GM20431 (cell line): ENCODE measurements around the gene CXCR2.
"Not testable (repeated sequence)": the region's sequence is repeated elsewhere in the genome, so short reads cannot be mapped to it uniquely, and the experiment has no call there.

Experiments used
- in situ Hi-C: fragments of 300-500 bp; cut with MseI, MboI; formaldehyde crosslinking; loops from one replicate; pipeline ENCODE4 v1.15.0; 2020; ENCODE audit warnings: low sequenced_read_pairs; ENCODE audit not compliant: unreplicated experiment

CXCR2 gene

DNA sequence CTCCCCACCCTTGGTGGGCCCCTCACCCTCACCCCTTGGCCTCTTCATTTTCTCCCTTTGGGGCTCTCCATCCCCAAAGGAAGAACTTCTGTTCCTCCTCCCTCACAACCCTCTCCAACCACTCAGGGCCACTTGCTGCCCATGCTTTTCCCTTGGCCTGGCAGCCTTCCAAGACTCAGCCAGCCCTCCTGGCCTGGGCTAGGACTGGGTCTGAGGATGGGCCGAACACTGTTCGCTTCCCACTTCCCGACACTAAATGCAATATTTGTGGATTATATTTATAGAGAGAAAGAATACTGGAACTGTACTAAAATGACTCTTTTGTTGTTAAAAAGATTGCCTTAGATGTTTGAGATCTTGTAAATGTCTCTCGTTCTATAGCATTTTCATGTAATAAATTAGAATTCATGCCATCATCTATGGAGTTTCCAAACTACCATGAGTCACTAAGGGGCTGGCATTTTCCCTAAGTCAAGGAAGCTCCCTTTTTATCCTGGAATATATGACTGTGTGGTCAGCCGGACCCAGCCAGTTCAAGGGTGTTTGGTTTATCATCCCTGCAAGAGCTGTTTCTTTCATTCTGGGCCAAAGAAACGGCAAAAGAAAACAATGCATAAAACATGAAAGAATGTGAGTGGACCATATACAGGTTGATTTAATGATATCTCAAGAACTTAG, 3.8 kb downstream of the CXCR2 start:
- in situ Hi-C loops: no loop called here

DNA sequence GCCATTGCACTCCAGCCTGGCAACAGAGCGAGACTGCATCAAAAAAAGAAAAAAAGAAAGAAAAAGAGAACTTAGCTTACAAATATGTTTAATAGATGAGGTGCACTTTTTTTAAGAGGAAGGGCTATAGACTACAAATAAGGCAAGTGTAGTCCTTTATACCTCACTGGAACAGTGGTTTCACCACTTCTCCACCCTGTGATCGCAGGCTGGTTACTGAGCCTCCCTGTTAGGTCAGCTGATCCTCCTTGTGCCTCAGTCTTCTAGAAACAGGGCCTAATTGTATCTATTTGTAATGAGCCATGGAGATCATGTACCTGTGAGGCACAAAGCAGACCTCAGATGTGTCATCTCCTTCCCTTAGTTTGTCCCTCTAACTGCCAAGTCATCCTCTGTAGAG, 4.5 kb downstream of the CXCR2 start:
- in situ Hi-C loops: no loop called here

GRCh38 chr2:218130822-218131221, 5.0 kb downstream of the CXCR2 start:
- in situ Hi-C loops: no loop called here

DNA sequence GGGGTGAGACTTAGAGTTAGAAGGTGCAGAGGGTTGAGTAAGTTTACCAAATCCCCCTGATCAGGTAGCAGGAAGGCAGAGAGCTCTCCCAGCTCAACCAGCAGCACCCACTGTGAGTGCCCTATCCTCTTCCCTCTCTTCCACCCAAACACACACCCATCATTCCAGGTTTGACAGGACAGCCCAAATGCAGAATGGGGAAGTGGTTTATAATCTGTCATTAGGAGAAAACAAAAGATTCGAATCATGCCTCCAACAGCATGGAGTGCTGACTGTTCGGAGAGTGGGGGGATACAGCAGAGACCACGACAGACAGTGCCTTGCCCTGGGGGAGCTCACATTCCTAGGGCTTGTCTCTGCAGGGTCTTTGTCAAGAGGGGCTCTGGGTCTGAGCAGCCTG, 11.7 kb downstream of the CXCR2 start:
- in situ Hi-C loops: no loop called here

DNA sequence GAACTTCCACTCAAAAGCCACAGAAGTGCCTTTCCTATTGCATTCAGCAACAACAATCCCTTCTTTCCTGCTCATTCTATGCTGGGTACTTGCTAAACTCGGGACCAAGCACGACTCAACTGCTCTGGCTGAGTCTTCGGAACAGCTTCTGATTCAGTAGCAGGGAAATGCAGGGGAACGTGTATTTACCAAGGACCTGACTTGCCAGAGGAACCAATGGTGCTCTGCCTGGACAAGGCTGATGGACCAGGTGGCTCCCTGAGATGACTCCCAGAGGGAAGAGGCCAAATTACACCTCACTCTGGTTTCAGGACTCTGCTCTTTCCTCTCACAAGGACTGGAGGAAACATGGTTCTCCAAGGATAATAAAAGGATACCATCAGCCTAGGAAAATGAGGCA, 12.2 kb downstream of the CXCR2 start:
- in situ Hi-C loops: no loop called here

DNA sequence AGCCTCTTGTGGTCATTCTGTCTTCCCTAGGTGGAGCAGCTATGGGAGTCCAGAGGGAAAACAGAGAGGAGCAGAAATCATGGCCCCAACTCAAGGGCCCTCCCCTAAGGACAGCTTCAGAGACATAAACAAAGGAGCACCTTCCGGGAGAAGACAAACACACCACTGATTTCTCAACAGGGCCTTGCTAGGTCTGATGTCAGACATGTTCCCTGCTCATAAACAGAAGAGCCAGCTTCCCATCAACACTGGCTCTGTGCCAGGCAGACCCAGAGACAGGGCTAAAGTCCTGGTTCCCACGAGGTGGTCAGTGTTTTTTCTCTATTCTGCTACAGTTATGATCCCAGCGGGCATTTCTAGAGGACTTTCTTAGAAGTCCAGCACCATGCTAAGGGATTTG, 19.3 kb downstream of the CXCR2 start:
- in situ Hi-C loops: no loop called here

DNA sequence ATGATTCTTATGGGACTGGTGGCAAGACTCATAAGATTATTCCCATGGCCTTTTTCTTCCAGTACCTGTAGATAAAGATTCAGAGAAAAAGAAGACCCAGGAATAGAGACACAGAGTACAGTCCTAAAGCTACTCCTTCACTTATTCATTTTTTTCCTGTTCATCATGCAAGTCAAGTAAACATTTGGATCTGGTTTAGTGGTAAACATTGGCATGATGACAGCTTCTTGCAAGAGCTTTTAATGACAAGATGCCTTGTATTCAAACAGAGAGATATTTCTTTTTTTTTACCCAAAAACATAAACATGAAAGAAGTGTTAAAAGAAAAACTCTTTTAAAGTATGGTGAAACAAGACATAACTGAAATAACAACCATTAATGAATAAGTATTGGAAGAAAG, 20.2 kb downstream of the CXCR2 start:
- in situ Hi-C loops: no loop called here

DNA sequence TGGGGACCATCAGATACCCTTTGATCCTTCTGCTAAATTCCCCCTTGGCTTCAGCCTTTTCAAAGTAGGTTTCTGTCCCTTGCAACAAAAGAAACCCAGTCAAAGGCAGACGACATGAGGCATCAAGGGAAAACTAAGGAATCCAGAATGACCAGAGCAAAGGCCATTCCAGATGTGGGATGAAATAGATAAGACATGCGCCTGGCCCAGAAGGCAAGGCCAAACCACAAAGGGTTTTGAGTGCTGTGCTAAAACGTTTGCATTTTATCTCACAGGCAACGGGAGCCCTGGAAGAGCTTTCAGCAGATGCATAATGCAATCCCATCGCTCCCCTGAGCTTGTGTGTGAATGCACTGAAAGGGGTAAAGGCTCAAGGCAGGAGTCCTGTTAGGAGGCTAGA, 23.3 kb downstream of the CXCR2 start:
- in situ Hi-C loops: no loop called here

- in situ Hi-C loops: no loop called here
These were observed 24.1 kb downstream of the CXCR2 start for GRCh38 chr2:218149848-218150440.

- in situ Hi-C loops: no loop called here
These were observed 26.3 kb downstream of the CXCR2 start for GRCh38 chr2:218152172-218152571.

DNA sequence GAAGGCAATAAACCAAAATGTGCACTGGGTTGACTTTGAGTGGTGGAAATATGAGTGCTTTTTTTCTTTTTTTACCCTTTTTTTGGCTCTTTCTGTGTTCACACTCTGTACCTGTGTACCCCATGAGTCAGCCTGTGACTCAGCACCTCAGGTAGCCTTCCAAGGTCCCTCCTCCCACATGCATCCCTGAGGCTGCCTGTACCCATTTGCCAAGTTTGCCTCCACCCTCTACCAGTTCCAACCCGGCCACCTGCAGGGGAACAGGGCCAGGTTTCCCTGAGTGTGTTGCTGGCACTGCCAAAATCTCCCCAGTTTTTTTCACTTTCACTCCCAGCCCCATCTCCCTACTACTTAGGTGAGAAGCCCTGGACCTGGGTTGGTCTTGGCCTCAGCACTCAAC, 26.9 kb downstream of the CXCR2 start:
- in situ Hi-C loops: no loop called here

GRCh38 chr2:218155953-218156479, 30.2 kb downstream of the CXCR2 start:
- in situ Hi-C loops: no loop called here

- in situ Hi-C loops: no loop called here
These were observed 35.8 kb downstream of the CXCR2 start for GRCh38 chr2:218161644-218162043.

- in situ Hi-C loops: no loop called here
These were observed 37.0 kb downstream of the CXCR2 start for GRCh38 chr2:218162814-218163213.

GRCh38 chr2:218166791-218167190, 41.0 kb downstream of the CXCR2 start, which contains the start of gene CXCR1:
Gene CXCR1, minus strand, starts transcription at chr2:218166962. Its CDS starts 1,751 bp downstream, at chr2:218165211.
- in situ Hi-C loops: no loop called here

DNA sequence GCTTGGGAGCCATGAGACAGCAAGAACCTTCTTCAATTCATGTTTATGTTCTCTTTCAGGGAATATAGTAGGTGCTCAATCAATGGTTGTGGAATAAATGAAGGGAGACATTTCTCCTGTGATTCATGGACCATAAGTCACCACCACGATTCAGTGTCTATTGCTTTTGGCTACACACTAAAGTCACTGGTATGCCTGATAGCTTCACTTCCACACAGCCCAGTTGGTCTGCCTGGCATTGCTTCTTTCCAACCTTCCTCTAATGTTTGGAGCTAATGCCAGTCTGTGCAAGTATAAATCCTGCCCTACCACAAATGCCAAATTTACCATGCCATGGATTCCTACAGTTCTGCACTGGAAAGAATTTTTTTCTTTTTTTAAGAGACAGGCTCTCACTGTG, 42.2 kb downstream of the CXCR2 start:
- in situ Hi-C loops: no loop called here

GRCh38 chr2:218168635-218169462, 43.0 kb downstream of the CXCR2 start:
- in situ Hi-C loops: no loop called here

GRCh38 chr2:218169757-218170546, 44.1 kb downstream of the CXCR2 start:
- in situ Hi-C loops: no loop called here

DNA sequence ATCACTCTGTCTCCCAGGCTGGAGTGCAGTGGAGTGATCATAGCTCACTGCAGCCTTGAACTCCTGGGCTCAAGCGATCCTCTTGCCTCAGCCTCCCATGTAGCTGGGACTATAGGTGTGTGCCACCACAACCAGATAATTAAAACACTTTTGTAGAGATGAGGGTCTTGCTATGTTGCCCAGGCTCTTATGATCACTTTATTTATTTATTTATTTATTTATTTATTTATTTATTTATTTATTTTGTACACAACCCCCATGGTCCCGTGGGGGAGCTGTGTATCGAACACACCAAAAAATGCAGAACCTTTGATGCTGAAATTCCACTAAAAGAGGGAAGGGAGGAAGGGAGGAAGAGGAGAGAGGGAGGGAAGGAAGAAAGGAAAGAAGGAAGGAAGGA, 45.9 kb downstream of the CXCR2 start:
- in situ Hi-C loops: not testable (repeated sequence)

DNA sequence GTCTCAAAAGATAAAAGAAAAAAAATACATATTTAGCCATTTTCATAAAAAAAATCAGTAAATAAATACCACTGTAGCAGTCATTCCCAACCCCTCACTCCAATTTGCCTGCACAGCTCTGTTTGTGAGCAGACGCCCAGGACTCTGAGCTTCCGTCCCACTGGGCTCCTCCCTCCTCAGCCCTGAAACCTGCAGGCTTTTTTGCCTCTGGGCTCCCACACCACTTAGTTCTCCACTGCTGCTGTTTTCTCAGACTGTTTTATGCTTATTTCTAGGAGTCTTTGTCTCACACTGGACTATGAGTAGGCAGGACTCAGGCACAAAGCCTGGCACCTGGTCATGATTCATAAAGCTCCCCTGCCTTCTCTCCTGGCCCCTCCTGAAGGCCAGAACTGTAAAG, 47.0 kb downstream of the CXCR2 start:
- in situ Hi-C loops: no loop called here
